Measurements from ENCODE around the gene SIRPG. TPM values are rescaled to one million over a fixed set of nuclear protein-coding genes. Genes with fewer than 3 reads are reported as not detected.

SIRPG gene
- total RNA-seq, 4 donors from 2014 or later, result 0.30 TPM; not detected in 3

DNA sequence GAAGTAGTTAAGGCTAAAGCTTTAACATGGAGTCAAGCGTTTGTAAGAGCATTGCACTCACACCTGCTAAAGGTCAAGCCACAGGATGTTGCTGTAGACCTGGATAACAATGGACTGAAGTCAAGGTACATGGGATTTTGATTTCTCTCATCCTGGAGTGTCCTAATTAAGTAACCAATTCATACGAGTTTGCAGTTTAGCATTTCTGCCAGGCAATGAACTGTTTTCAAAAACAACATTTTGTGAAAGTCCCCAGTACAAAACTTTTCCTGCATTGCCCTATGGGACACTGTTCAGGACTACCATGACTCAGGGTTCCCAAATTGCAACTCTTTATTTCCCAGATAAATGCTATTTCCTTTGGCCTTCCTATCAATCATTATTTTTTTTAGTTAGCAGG lies 20.4 kb downstream of the SIRPG start:
- Histone ChIP-seq H3K27ac (no peak overlapping the region), H3K4me1 (no peaks in the 10 kb centered on the region), H3K27me3 (no peaks in the 10 kb centered on the region), H3K36me3 (no peaks in the 10 kb centered on the region), H3K9me3 (peaks cover 0 to 16% (median 0%) of the 10 kb centered on the region in 4 donors), H3K4me3 (no peak overlapping the region)
- 54 to 56% methylated on average over 2 of the region's 2 CpGs for WGBS, 2 donors
- no peak for DNase-seq (ENCODE audit: low spot score in 2 of 2)
- no peak for TF ChIP-seq EP300 (IDR thresholded peaks at IDR 0.05)
- TF ChIP-seq POLR2A (IDR thresholded peaks at IDR 0.05), result no peak
- TF ChIP-seq CTCF (IDR thresholded peaks at IDR 0.05), result no peak

GRCh38 chr20:1636621-1637020 lies 21.0 kb downstream of the SIRPG start:
- no peaks in the 10 kb centered on the region for H3K4me1 ChIP-seq
- H3K36me3 ChIP-seq, result no peaks in the 10 kb centered on the region
- TF ChIP-seq POLR2A (IDR thresholded peaks at IDR 0.05), result no peak
- TF ChIP-seq EP300 (IDR thresholded peaks at IDR 0.05), result no peak
- TF ChIP-seq CTCF (IDR thresholded peaks at IDR 0.05), result no peak
- no peaks in the 10 kb centered on the region for H3K27me3 ChIP-seq
- no peak overlapping the region for H3K4me3 ChIP-seq
- WGBS, 2 donors, result 56 to 77% methylated on average over 2 of the region's 2 CpGs
- DNase-seq (ENCODE audit: low spot score in 2 of 2), result no peak
- H3K27ac ChIP-seq, result no peak overlapping the region
- peaks cover 0 to 13% (median 0%) of the 10 kb centered on the region in 4 donors for H3K9me3 ChIP-seq

DNA sequence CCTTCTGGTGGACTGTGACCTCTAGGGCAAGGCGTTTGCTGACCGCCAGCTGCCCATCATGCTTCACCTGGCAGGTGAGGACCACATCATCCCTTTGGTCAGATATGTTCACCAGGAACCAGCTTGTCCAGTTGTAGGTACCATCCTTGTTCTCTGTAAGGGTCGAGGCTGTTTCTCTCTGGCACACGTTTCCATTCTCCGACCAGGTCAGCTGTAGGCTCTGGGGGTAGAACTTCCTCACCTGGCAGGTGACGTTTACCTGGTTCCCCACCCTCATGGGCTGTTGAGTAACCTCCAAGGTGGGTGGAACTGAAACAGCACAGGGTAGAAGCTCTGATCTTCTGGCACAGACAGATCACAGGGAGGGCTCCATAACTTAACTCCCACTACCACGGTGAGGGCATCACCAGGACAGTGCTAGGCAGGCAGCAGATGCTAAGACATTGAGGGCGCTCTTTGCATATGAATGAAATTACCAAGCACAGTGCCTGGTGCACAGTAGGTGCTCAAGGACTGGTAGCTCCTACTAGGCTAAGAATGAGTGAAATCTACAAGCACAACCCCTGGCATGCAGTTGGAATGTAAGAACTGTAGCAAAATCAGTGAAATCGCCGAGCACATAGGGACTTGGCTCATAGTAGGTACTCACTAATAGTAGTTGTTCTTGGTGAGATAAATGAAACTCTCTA lies 22.1 kb downstream of the SIRPG start:
- H3K4me1 ChIP-seq, result no peaks in the 10 kb centered on the region
- 82 to 92% methylated on average over 10 of the region's 10 CpGs for WGBS, 2 donors
- DNase-seq (ENCODE audit: low spot score in 2 of 2), result no peak
- H3K9me3 ChIP-seq, result peaks cover 0 to 11% (median 0%) of the 10 kb centered on the region in 4 donors
- H3K4me3 ChIP-seq, result no peak overlapping the region
- TF ChIP-seq CTCF (IDR thresholded peaks at IDR 0.05), result no peak
- no peak for TF ChIP-seq EP300 (IDR thresholded peaks at IDR 0.05)
- TF ChIP-seq POLR2A (IDR thresholded peaks at IDR 0.05), result no peak
- no peaks in the 10 kb centered on the region for H3K36me3 ChIP-seq
- no peaks in the 10 kb centered on the region for H3K27me3 ChIP-seq
- no peak overlapping the region for H3K27ac ChIP-seq

GRCh38 chr20:1633535-1633934 lies 24.0 kb downstream of the SIRPG start:
- Histone ChIP-seq H3K9me3 (no peaks in the 10 kb centered on the region), H3K36me3 (no peaks in the 10 kb centered on the region), H3K27ac (no peak overlapping the region), H3K4me1 (no peaks in the 10 kb centered on the region), H3K4me3 (no peak overlapping the region), H3K27me3 (no peaks in the 10 kb centered on the region)
- WGBS, 2 donors, result 84 to 86% methylated on average over 4 of the region's 4 CpGs
- no peak for DNase-seq (ENCODE audit: low spot score in 2 of 2)
- TF ChIP-seq POLR2A (IDR thresholded peaks at IDR 0.05), result no peak
- no peak for TF ChIP-seq CTCF (IDR thresholded peaks at IDR 0.05)
- no peak for TF ChIP-seq EP300 (IDR thresholded peaks at IDR 0.05)

DNA sequence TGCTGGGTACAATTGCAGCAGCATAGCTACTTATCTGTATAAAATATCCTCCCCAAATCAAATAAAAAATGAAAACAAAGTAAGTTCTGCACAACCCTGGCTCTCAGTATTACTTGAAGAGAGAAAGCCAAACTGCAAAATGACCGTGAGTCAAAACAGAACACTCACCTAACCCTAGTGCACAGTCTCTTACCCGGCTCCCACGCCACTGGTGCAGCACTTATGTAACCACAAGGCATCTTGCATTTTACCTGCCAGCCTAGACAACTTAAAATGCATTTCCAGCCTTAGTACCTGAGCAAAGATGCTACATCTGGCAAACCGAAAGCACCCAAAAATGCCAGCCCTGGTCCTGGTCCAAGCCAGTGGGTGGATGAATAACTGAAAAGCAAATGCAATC lies 25.4 kb downstream of the SIRPG start:
- Histone ChIP-seq H3K27me3 (no peaks in the 10 kb centered on the region), H3K36me3 (no peaks in the 10 kb centered on the region), H3K4me3 (no peak overlapping the region), H3K4me1 (no peaks in the 10 kb centered on the region), H3K27ac (no peak overlapping the region), H3K9me3 (no peaks in the 10 kb centered on the region)
- DNase-seq (ENCODE audit: low spot score in 2 of 2), result no peak
- TF ChIP-seq EP300 (IDR thresholded peaks at IDR 0.05), result no peak
- TF ChIP-seq POLR2A (IDR thresholded peaks at IDR 0.05), result no peak
- TF ChIP-seq CTCF (IDR thresholded peaks at IDR 0.05), result no peak
- 87% methylated on average over 4 of the region's 4 CpGs for WGBS, 2 donors
